ENCODE measurements around the gene SLC17A9.
A peak's percentile ranks its signal among the peaks of the same experiment; 100 is the strongest.

SLC17A9 gene

DNA sequence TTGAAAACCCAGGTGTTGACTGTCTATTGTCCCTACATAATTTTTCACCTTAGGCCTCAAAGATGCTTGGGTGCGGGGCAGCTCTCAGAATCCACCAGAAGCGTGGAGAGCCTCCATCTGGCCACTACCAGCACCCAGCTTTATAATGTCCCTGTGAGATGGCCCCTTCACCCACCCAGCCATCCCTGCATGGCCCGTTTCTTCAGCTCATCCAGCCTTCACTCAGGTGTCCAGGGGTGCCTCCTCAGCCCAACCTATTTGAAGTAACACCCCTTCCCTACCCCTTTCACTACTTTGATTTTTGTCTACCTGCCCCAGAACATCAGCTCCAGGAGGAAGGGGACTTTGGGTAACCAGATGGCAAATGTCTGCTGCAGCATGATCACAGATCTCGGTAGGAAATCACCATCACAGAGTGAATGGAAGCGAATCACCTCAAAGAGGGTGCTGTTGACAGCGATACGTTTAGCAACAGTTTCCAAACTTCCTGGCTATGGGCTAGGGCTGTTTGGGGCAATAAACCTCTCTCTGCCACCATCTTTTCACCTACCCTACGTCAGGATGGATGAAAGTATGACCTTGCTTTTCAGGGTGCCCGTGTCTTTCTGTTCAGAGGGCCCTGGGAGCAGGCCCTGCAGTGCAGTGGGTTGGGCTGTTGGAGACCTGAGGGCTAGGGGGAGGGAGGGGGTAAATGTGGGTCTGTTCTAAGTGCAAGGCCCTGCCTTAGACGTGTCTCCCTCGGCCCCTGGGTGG, 1.2 kb upstream of the SLC17A9 start:
- DNase-seq: no peak
- no peak for TF ChIP-seq POLR2A (IDR thresholded peaks at IDR 0.05; ENCODE audit: low read length)
- TF ChIP-seq GATA1 (IDR thresholded peaks at IDR 0.05; ENCODE audit: low read depth, low read length): no peak

DNA sequence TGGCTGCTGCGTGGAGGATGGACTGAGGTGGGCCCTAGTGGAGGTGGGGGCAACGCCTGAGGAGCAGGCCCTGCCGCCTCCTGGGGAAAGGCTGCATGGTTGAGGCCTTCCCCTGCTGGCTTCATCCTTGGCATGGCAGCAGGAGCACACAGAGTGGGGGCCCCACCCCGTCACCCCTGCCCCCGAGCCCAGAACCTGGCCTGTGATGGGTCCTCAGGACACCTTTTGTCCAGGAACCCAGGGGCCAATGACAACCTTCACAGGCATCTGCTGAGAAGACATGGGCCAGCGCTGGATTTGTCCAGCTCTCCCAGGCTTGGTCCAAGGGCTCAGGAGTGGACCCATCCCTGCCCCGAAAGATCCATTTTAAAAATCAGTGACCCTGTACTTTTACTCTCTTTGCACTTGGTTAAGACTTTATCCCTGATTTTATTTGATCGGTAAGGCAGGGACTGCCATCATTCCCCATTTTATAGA, 575 bp upstream of the SLC17A9 start:
- DNase-seq: no peak
- TF ChIP-seq POLR2A (IDR thresholded peaks at IDR 0.05; ENCODE audit: low read length) (no peak), GATA1 (IDR thresholded peaks at IDR 0.05; ENCODE audit: low read depth, low read length) (no peak)

DNA sequence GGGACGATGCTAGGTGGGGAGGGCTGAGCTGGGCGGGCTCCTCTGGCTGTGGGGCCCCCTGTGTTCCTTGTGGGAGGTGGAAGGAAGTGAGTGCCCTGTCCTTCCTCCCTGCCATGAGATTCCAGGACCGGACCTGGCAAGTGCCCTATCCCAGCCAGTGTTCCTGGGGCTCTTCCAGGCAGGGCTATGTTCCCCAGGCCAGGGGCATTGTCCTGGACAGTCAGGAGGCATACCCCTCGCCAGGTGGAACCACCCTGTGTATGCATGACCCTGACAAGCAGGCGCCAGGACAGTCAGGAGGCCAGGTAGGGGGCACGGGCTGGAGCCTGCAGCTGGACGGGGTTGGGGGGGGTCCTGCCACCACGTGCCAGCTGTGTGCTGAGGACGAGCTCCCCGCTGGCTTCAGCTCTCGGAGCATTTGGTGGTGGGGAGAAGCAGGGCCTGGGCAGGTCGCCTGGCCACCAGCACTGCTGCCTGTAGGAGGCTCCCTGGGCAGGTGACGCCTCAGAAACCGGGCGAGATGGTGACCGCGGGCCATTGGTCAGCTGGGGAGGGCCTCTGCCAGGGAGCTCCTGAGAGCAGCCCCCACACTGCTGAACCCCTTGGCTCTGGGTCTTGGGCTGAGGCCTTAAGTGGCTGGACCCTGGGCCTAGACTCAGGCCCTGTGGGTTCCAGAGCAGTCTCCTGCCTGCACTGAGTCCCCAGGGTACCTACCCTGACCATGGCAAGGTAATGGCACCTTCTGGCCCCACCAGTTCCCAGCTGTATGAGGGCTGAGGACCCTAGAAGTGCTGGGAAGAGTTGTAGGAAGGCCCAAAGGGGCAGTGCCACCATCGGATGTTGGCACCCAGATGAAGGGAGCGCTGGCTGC, 694 bp downstream of the SLC17A9 start:
- TF ChIP-seq POLR2A (IDR thresholded peaks at IDR 0.05; ENCODE audit: low read length) (no peak), GATA1 (IDR thresholded peaks at IDR 0.05; ENCODE audit: low read depth, low read length) (no peak)
- DNase-seq: peak; percentile 36 to 45

- TF ChIP-seq POLR2A (IDR thresholded peaks at IDR 0.05; ENCODE audit: low read length) (no peak), GATA1 (IDR thresholded peaks at IDR 0.05; ENCODE audit: low read depth, low read length) (no peak)
- DNase-seq: peak; percentile 61 to 73
Observed at GRCh38 chr20:62953839-62954703, 1.6 kb downstream of the SLC17A9 start.

DNA sequence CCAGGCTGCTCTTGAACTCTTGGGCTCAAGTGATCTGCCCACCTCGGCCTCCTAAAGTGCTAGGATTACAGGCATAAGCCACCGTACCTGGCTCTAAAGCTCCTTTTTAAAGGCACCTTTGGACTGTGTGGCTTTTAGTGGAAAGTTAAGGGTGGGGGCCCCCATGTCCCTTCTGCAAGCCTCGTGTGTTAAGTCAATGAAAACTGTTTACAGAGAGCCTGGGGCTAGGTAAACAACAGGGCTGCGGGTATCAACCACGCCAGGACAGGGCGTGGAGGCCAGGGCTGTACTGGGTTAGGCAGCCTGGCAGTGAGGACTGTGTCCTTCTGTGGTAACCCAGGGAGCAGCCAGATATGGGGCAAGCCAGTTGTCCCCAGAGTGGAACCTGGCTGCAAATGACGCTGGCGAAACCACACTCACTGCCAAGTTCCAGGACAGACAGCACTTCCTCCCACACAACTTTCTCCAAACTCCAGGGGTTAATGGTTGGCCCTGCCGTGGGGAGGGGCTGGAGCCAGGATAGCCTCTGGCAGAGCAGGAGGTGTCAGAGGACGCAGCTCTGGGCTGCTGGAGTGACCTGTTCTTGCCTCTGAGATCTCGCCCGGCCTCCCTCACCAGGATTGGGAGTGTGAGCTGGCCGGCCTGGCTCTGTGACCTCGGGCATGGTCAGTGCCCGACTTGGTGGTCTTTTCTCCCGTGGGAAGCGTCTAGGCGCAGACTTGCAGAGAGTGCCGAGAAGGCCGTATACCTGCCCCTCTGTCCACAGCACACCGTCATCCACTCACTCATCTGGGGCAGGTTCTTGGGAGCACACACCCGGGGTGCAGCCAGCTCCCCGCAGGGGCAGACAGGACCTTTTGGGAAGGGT, 3.2 kb downstream of the SLC17A9 start:
- no peak for DNase-seq
- no peak for TF ChIP-seq GATA1 (IDR thresholded peaks at IDR 0.05; ENCODE audit: low read depth, low read length)
- no peak for TF ChIP-seq POLR2A (IDR thresholded peaks at IDR 0.05; ENCODE audit: low read length)

DNA sequence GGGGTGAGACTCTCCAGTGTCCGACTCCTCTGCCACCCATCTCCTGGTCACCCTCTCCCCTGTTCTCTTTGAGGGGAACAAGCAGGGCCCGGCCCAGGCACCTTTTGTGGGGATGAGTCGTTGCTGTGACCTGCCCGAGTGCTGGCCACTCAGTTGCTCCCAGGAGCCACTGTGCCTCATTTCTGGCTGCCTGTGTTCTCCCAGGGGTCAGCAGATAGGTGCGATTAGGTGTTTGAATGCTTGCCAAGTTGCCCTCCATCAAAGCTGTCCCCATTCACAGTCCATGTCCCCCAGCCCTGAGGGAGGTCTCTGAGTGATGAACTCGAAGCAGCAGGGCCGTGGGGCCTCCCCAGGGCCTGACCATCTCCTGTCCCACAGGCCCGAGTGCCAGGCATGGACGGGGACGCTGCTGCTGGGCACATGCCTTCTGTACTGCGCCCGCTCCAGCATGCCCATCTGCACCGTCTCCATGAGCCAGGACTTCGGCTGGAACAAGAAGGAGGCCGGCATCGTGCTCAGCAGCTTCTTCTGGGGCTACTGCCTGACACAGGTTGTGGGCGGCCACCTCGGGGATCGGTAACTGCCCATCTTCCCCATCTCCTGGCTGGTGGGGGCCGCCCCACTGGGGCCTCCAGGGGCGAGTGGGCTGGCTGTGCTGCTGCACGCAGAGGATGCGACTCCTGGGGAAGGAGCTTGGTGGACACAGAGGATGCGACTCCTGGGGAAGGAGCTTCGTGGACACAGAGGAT, 4.1 kb downstream of the SLC17A9 start:
- TF ChIP-seq POLR2A (IDR thresholded peaks at IDR 0.05; ENCODE audit: low read length) (no peak), GATA1 (IDR thresholded peaks at IDR 0.05; ENCODE audit: low read depth, low read length) (no peak)
- DNase-seq: no peak

- no peak for TF ChIP-seq GATA1 (IDR thresholded peaks at IDR 0.05; ENCODE audit: low read depth, low read length)
- TF ChIP-seq POLR2A (IDR thresholded peaks at IDR 0.05; ENCODE audit: low read length): no peak
Observed at GRCh38 chr20:62957136-62958117, 4.9 kb downstream of the SLC17A9 start.

GRCh38 chr20:62958388-62959100, 6.0 kb downstream of the SLC17A9 start:
- TF ChIP-seq POLR2A (IDR thresholded peaks at IDR 0.05; ENCODE audit: low read length) (no peak), GATA1 (IDR thresholded peaks at IDR 0.05; ENCODE audit: low read depth, low read length) (no peak)
- no peak for DNase-seq

More at GRCh38 chr20:62957136-62958117, 4.9 kb downstream of the SLC17A9 start:
- DNase-seq: no peak

- no peak for TF ChIP-seq POLR2A (IDR thresholded peaks at IDR 0.05; ENCODE audit: low read length)
- no peak for TF ChIP-seq GATA1 (IDR thresholded peaks at IDR 0.05; ENCODE audit: low read depth, low read length)
- DNase-seq: no peak
Observed at GRCh38 chr20:62959101-62959971, 6.8 kb downstream of the SLC17A9 start.
